Vagina (tissue), 2 donors: ENCODE results near the gene CDK5R1.

Experiments used
- POLR2A ChIP-seq, 2 donors: fragments of 450-650 bp; IDR thresholded peaks; one replicate each; pipeline ENCODE4 v1.6.1; 2017; ENCODE audit warnings: antibody characterized with exemption in 2 of 2, mild to moderate bottlenecking in 2 of 2, moderate library complexity in 2 of 2
- POLR2AphosphoS5 ChIP-seq, 2 donors: sonication (generic); formaldehyde crosslinking; IDR thresholded peaks; one replicate each; pipeline ENCODE4 v1.9.0; 2017; ENCODE audit warnings: antibody characterized with exemption in 2 of 2, mild to moderate bottlenecking in 2 of 2, low read depth in 1 of 2; ENCODE audit not compliant: insufficient read depth in 1 of 2
- TF ChIP-seq, protein P1 (sequence below), 3 experiments: fragments of 450-650 bp in 2 of 3; fragments of 200-600 bp in 1 of 3; sonication (generic) in 1 of 3; IDR thresholded peaks; one replicate each; pipeline ENCODE4 v1.5.1; 2017 to 2019; ENCODE audit warnings: antibody characterized with exemption in 3 of 3, mild to moderate bottlenecking in 2 of 3, moderate library complexity in 2 of 3

DNA sequence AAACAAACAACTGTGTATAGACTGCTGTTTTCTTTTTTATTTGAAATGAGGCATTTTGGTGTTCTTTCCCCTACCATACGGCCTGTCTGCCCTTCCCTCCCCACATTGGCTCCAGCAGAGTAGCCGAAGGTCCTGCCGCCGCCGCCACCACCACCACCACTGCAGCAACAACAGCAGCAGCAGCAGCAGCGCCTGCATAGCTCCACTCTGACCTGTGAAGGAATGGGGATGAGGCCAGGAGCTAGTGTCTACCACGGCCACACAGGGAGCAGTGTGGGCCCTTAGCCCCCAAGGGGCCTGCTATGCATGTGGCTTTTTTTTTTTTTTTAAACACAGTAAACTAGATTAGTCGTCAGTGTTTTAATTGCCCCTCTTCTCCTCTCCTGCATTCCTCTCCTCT lies 5.6 kb upstream of the CDK5R1 start:
- TF ChIP-seq, protein P1, sequence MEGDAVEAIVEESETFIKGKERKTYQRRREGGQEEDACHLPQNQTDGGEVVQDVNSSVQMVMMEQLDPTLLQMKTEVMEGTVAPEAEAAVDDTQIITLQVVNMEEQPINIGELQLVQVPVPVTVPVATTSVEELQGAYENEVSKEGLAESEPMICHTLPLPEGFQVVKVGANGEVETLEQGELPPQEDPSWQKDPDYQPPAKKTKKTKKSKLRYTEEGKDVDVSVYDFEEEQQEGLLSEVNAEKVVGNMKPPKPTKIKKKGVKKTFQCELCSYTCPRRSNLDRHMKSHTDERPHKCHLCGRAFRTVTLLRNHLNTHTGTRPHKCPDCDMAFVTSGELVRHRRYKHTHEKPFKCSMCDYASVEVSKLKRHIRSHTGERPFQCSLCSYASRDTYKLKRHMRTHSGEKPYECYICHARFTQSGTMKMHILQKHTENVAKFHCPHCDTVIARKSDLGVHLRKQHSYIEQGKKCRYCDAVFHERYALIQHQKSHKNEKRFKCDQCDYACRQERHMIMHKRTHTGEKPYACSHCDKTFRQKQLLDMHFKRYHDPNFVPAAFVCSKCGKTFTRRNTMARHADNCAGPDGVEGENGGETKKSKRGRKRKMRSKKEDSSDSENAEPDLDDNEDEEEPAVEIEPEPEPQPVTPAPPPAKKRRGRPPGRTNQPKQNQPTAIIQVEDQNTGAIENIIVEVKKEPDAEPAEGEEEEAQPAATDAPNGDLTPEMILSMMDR (IDR thresholded peaks at IDR 0.05): no peak
- TF ChIP-seq POLR2AphosphoS5 (IDR thresholded peaks at IDR 0.05; ENCODE audit: insufficient read depth in 1 of 2, low read depth in 1 of 2) (no peak), POLR2A (IDR thresholded peaks at IDR 0.05) (no peak)
